ENCODE results near the gene FREY1. TPM values are rescaled to one million over a fixed set of nuclear protein-coding genes. Genes with fewer than 3 reads are reported as not detected.
"Not testable (repeated sequence)": the region's sequence is repeated elsewhere in the genome, so short reads cannot be mapped to it uniquely, and the experiment has no call there.

FREY1 gene
- total RNA-seq, 2 donors from 2014 or later, result 0.57 TPM; not detected in 1

DNA sequence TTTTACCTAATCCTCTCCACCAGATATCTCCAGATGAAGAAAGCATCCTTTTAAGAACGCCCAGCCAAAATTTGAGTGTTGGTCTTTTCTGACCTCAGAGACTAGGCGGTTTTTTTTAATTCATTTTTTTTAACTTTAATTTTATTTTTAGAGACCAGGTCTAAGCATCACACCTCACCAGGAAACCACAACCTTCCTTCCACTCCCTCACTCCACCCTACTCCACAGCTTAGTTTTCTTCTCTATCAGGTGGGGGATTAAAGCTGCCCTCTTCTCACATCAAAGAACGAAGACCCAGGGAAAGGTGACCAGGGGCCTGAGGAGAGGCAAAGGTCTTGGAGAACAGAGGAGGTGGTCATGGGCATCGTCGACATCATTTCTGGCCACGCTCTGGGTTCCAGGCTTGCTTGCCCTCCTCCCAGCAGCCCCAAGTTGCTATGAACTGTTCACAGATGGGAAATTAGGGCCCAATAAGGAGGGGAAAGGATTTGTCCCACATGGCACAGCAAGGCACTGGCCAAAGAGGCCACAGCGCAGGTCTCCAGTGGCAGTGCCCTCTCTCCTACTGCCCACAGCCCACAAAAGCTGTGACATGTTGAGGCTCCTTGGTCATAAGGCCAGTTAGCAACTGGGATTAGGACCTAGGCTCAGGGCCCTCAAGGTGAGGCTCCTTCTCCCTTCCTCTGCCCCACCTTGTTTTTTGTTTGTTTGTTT is 12.0 kb upstream of the FREY1 start:
- intact Hi-C loops (cut with DNase I), result no loop called here
- DNase-seq (ENCODE audit: low spot score), result peak; percentile 20

DNA sequence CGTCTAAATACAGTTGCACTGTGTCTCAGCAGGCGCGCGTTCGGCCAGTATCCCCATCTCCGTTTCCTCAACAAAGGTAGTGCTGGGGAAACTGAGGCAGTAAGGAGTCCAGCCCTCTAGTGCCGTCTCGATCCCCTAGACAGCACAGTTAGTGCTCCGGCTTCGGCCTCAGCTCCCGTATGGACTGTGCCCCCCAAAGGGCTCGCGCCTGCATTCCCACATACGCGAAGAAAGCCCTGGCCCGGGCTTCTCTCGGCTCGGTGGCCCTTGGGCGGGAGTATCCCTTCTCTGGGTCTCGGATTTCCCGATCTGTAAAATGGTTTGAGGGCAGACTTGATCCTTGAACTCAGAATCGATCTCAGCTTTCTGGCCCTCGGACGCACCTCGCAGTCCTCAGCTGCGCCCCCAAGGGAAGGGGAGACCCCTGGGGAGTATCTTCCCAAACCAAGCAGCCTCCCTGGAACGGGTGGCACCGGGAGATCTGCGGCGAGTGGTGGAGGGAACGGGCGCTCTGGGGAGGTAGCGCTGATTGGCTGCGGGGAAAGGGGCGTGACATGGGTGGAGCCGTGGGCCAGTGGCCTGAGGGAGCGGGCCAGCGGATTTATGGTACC is 11.4 kb upstream of the FREY1 start:
- intact Hi-C loops (cut with DNase I), result no loop called here
- peak; percentile 95 for DNase-seq (ENCODE audit: low spot score)

DNA sequence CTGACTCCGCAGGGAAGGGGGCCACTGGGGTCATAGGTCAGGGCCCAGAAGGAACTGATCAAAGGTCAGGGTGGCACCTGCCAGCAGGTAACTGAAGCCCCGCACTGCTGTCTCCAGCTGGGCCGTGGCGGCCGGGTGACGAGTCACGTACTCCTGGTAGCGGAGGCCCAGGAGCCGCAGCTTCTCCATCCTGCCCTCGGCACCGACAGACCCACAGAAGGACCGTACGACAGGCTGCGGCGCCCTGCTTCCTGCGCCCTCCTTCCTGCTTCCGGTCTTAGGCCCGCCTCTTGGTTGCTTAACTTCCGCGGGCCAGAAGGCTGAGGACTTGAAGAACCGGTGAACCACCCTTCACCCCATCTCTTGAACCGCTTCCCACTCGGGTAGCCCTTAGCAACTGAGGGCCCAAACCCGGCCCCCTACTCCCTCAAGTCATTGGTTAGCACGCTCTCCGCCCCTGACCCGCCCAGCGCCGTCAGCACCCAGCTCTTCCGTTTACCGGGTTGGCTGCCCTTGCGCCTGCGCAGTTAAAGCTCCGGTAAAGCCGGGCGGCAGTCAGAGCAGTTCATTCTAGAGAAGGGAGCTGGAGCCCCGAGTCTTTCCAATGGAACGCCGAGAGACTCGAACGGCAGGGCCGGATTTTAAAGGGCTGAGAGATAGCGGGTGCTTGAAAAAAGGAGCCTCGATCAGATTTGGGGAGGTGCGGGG is 10.7 kb upstream of the FREY1 start, which contains the start of gene PEX16:
Gene PEX16 (minus strand): TSS at position 255 of the 708 bp plus-strand sequence. CDS start 66 bp downstream, at position 189.
- DNase-seq (ENCODE audit: low spot score), result peak; percentile 99
- intact Hi-C loops (cut with DNase I), result no loop called here

DNA sequence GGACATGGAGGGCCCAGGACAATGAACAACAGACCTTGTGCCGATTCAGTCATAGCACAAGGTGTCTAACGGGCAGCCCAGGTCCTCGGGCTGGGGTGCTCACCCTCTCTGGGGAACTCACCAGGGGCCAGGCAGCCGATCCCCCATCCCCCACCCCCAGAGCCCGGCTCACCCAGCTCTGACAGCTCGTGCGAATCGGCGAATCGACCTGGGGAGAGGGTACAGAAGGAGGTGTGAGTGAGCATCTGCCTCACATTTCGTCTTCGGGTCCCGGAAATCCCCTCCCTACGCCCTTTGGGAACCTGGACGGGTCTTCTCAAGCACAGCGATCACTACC is 10.2 kb upstream of the FREY1 start:
- intact Hi-C loops (cut with DNase I), result no loop called here
- DNase-seq (ENCODE audit: low spot score), result no peak

DNA sequence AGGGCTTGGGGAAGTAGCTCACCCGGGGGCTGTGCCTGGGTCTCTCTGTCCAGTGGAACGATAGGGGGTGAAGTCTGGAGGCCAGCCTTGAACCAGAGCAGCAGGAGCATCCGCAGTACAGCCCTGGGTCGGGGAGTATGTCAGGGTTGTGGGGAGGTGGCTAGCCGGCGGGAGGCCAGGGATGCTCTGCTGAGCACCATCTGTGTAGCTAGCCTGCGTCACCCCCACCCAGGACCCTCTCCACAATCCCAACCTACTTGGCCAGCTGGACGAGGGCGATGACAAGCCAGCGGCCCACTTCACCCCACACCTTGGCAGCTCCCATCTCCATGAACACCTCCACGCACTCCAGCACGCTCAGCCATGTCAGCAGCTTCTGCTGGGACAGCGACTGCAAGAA is 8.4 kb upstream of the FREY1 start:
- DNase-seq (ENCODE audit: low spot score), result no peak
- intact Hi-C loops (cut with DNase I), result no loop called here

DNA sequence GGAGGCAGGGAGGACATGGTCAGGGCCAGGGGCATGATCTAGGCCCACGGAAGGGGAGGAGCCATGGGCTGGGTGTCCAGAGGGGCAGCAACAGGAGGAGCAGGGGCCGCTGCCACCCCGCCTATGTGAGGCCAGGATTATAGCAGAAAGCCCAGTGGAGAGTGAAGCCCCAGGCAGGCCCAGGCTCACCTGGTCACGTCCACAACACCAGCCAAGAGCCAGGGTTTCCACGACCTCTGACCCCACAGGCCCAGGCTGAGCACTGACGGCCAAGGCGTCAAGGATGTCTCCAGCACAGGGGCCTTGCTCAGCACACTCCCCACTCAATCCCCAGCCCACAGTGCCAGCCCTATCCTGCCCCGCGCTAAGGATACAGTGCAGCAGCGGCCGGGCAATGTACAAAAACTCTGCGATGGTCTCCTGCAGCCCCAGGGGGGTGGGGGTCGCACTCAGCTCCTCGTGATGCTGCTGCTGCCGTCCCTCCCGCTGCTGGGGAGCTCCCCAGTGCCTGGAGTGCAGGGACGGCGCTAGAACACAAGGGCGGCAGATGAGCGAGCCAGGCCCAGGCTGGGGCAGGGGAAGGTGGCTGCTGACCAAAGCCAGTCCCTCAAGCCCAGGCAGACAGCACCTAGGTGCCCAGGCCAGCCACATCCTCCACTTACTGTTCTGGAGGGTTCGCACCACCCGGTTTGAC is 7.0 kb upstream of the FREY1 start:
- DNase-seq (ENCODE audit: low spot score), result no peak
- intact Hi-C loops (cut with DNase I), result no loop called here

DNA sequence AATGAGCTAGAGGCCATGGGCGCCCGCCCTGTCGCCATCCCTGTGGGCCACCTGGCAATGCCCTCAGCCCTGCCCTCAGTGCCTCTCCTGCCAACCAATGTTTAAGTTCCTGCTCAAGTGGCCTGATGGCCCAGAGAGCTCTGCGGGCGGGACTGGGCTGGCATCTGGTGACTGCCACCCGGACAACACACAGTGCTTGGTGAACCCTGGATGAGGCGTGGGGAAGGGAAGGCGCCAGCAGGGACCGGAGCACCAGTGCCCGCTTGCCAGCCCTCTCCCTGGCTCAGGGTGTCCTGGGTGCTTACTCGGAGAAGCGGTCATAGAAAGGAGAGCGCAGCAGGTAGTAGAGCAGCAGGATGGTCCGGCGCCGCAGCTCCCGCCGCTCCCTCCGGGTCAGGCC is 6.4 kb upstream of the FREY1 start:
- intact Hi-C loops (cut with DNase I), result no loop called here
- no peak for DNase-seq (ENCODE audit: low spot score)

DNA sequence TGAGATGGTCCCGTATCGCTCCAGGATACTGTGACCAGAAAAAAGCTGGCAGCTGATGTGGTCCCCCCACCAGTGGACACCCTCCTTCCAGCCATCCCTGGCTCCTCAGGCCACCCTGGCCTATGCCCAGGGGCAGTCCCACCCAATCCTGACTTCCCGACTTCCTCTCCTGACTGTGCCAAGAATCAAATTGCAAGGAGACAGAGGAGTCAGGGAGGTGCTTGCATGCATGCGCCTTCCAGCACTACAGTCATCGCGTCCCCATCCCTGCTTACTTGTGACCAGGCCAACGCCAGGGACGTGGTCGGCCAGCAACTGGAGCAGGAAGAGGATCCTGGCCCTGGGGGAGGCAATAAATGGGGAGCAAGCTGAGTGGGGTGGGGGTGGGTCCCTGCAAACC is 3.6 kb upstream of the FREY1 start:
- no peak for DNase-seq (ENCODE audit: low spot score)
- intact Hi-C loops (cut with DNase I), result no loop called here

DNA sequence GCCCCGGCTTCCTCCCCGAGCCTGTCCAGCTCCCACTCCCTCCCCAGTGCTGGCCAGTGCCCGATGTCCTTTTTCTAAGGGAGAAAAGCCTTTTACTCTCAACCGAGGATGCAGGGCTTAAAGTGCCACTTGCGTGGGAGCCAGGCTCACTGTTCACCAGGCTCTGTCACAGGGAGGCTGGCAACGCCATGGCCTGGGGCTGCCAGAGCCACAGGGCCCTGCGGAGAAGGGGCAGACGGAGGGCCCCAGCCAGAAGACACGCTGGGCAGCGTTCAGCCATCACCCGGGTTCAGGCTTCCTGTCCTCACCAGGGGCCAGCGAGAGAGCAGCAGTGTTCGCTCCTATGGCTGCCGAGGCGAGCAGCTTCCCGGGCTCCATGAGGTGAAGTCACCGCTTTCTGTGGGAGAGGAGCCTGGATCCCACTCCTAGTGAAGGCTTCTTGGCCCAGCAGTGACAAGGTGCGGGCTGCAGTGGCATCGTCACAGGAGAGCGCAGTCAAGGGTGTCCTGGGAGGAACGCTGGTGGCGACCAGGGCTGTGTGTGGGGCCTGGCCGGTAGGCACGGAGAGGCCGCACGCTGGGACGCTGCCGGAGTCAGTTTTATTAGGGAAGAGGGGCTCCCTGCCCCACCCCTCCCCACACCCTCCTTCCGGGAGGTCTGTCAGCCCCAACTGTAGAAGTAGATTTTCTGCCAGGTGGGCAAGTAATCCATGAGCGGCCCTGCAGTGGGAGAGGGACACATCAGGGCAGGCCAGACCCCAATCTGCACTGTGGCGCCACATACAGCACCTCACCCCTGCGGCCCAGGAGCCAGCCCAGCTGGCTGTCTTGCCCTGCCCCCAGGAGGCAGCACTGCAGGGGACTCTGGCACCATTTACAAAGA is 2.8 kb upstream of the FREY1 start:
- intact Hi-C loops (cut with DNase I), result no loop called here
- DNase-seq (ENCODE audit: low spot score), result no peak

DNA sequence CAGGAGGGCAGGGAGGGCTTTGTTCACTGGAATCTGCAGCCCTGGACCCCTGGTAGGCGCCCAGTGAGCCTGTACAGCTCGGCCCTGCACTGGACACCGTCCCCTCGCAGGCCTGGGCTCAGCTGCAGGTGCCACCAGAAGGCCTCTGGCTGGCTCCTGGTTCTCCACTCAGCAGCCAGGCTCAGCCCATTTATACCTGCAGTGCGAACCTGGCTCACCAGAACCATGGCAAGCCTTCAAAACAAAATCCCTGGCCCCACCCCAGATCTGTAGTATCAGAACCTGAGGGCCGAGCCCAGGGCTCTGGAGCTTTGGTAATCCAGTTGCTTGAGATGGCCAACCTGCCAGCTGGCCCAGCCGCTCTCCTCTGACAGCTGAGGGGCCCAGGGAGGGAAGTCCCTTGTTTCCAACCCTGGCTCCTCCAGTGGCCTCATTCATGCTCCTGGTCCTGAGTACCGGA is 870 bp upstream of the FREY1 start:
- intact Hi-C loops (cut with DNase I), result no loop called here
- no peak for DNase-seq (ENCODE audit: low spot score)

DNA sequence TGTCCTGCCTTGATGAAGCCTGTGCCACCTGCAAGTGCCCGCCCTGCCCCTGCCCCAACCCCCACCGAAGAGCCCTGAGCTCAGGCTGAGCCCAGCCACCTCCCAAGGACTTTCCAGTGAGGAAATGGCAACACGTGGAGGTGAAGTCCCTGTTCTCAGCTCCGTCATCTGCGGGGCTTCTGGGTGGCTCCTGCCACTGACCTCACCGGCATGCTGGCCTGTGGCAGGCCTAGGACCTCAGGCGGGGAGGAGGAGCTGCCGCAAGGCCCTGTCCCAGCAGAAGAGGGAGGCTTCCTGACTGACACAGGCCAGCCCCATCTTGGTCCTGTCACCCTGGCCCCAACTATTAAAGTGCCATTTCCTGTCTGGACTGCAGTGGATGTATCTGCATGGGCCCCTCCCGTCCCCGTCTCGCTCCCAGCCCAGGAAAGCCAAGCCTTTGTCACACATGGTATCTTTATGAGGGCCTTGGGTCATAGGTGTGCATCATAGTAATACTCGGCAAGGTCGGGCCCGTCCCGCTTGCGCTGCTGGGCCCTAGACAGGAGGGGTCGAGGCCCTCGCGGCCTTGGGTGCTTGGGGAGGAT is 882 bp downstream of the FREY1 start:
- no peak for DNase-seq (ENCODE audit: low spot score)
- intact Hi-C loops (cut with DNase I), result no loop called here

DNA sequence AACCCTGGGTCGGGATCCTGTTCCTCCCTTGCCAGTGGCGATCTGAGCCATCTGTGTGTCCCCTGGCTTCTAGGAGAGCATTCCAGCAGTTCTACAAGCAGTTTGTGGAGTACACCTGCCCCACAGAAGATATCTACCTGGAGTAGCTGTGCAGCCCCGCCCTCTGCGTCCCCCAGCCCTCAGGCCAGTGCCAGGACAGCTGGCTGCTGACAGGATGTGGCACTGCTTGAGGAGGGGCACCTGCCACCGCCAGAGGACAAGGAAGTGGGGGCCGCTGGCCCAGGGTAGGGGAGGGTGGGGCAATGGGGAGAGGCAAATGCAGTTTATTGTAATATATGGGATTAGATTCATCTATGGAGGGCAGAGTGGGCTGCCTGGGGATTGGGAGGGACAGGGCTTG is 1.5 kb downstream of the FREY1 start:
- DNase-seq (ENCODE audit: low spot score); intact Hi-C loops (cut with DNase I): not testable (repeated sequence)

DNA sequence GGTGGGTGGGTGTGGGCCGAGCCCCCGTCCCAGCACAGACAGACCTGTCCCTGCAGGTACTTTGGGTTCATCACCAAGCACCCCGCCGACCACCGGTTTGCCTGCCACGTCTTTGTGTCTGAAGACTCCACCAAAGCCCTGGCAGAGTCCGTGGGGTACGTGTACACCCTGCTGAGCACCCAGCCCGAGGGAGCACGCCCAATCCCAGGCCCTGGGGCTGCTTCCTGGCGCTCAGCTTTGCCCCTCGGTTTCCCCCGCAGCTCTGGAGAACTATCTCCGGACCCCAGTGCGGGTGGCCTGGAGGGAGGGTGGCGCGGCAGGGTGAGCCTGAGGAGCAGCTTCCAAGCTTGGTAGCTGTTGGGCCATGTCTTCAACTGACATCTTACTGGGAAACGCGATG is 2.0 kb downstream of the FREY1 start:
- intact Hi-C loops (cut with DNase I), result no loop called here
- DNase-seq (ENCODE audit: low spot score), result no peak

DNA sequence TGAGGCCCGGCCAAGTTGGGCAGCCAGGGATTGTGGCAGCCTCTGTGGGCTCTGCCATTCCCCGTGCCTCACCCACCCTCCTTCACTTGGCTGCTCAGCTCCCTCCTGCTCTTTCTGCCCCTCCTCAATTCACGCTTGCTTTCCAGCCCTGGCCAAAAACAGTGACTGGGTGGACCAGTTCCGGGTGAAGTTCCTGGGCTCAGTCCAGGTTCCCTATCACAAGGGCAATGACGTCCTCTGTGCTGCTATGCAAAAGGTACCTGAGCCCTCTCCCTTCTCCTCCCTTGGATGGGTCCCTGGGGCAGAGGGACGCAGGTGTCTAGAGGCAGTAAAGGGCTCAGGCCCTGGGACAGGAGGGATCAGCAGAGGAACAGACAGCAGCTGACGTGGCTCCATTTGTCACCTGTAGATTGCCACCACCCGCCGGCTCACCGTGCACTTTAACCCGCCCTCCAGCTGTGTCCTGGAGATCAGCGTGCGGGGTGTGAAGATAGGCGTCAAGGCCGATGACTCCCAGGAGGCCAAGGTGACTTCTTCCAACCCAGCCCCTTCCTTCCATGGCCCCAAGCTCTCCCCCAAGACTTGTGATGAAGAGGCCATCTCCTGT is 2.7 kb downstream of the FREY1 start:
- intact Hi-C loops (cut with DNase I), result loop anchor here in 1 of 2 donors (5.0 kb wide), 1 partner anchor 97 kb away; the partner anchor contains the start of gene SLC35C1
- DNase-seq (ENCODE audit: low spot score), result no peak

DNA sequence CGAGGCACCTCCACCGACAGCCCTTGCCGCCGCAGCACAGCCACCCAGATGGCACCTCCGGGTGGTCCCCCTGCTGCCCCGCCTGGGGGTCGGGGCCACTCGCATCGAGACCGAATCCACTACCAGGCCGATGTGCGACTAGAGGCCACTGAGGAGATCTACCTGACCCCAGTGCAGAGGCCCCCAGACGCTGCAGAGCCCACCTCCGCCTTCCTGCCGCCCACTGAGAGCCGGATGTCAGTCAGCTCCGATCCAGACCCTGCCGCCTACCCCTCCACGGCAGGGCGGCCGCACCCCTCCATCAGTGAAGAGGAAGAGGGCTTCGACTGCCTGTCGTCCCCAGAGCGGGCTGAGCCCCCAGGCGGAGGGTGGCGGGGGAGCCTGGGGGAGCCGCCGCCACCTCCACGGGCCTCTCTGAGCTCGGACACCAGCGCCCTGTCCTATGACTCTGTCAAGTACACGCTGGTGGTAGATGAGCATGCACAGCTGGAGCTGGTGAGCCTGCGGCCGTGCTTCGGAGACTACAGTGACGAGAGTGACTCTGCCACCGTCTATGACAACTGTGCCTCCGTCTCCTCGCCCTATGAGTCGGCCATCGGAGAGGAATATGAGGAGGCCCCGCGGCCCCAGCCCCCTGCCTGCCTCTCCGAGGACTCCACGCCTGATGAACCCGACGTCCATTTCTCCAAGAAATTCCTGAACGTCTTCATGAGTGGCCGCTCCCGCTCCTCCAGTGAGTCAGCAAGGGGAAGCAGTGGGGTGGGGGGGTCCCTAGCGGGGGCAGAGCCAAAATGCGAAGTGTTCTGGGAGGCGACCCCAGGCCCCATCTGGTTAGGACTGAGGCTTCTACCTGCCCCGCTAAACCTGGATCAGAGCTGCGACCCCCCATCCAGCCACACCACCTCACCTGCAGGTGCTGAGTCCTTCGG is 4.4 kb downstream of the FREY1 start:
- intact Hi-C loops (cut with DNase I), result loop anchor here in 1 of 2 donors (5.0 kb wide), 1 partner anchor 95 kb away; the partner anchor contains the start of gene SLC35C1
- DNase-seq (ENCODE audit: low spot score), result no peak

DNA sequence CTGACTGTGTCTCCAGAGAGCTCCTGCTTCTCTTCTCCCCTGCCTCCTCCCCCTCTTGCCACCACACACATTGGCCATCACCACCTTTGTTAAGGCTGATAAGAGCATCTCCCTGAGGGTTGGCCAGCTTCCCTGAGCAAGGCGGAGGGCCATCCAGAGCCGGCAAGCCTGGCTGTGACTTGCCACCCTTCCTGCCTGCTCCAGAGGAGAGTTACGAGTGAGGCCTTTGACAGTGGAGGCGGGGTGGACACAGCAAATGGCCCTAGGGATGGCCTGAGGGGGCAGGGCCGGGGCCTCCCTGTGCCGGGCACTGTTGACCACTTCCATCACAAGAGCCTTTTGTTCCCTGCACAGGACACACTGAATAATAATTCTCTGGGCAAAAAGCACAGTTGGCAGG is 5.4 kb downstream of the FREY1 start:
- intact Hi-C loops (cut with DNase I), result loop anchor here in 1 of 2 donors (5.0 kb wide), 1 partner anchor 94 kb away; the partner anchor contains the start of gene SLC35C1

More for the DNA sequence above, 5.4 kb downstream of the FREY1 start:
- DNase-seq (ENCODE audit: low spot score), result no peak

Measured in posterior vena cava (tissue), 2 donors.